Activated CD4-positive, alpha-beta T cell treated with anti-CD3 and anti-CD28 coated beads for 24 hours (primary cell): ENCODE results near the gene SIRPB2.

ENCODE experiments used
- DNase-seq, 2 donors: peaks; one replicate each; pipeline ENCODE4 v3.0.0-alpha.2; 2020; ENCODE audit warnings: low read depth in 2 of 2

SIRPB2 gene

DNA sequence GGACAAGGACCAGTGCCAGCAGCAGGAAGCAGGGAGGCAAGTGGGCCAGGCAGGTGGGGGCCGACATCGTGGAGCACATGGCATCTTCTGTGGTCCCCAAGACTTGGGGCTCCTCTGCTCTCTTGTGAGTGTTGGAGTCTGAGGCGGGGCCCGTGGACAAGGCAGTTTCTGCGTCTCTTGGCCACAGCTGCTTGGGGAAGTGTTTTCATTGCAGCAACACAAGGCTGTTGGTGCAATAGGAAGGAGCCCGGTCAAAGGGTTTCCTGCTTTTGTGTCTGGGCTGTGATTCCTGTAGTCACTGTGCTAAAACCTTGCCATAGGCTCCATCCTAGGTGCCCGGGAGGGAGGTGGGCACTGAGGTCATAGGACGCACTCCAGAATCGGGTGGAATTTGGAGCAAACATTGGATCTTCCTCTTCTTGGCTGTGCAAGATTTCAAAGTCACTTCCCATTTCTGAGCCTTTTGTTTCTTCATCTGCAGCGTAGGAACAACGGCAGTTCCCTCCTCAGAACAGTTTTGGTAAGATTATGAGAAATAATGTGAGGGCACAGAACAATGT lies at the start of gene SIRPB2:
TSS of gene SIRPB2 (minus strand) at position 140 of the 560 bp plus-strand sequence. CDS start at position 79, 61 bp downstream.
- DNase-seq = no peak

DNA sequence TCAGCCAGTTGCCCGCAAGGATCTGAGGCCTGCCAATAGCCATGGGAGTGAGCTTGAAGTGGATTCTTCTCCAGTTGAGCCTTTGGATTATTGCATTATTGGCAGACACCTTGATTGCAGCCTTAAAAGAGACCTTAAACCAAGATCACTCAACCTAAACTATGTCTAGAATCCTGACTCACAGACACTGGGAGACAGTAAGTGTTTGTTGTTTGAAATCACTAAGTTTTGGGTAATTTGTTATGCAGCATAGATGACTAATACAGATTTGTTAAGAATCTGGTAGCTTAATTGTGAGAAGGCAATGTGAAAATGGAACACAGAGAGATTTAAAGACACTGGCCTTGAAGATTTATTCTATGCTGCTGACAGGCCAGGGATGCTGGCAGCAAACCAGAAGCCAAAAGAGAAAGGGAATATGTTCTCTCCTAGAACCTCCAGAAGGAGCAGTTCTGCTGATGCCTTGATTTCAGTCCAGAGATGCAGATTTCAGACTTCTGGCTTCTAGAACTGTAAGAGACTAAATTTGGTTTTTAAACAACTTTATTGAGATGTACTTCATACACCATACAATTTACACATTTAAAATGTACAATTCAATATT lies 48.7 kb upstream of the SIRPB2 start:
- DNase-seq = no peak

DNA sequence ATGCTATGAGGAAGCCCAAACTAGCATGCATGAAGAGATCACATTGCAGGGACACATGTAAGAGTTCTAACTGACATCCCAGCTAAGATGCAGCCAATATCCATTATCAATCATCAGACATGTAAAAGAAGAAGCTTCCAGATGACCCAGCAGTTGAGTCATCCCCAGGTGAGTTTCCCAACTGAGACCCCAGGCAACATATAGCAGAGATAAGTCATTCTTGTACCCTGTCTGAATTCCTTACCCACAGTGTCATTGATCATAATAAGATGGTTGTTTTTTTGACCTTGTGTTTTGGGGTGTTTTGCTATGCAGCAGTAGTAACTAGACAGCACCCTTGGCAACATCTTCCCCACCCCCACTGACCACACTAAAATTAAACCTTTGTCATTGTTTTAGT lies 47.4 kb upstream of the SIRPB2 start:
- no peak for DNase-seq

DNA sequence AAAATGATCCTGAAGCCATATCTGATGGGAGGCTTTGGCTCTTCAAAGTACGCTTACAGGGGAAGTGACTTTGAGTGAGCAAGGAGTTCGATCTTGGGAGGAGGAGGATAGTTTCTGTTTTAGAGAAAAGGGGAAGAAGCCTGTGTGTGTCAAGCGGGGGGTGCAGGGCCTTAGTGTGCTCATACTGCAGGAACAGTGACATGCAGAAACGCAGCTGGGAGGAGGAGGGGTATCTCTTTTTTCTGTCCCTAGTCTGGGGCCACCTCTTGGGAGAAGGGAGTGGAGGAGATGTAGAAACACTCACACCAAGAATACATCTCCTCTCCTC lies 46.5 kb upstream of the SIRPB2 start:
- DNase-seq = no peak

DNA sequence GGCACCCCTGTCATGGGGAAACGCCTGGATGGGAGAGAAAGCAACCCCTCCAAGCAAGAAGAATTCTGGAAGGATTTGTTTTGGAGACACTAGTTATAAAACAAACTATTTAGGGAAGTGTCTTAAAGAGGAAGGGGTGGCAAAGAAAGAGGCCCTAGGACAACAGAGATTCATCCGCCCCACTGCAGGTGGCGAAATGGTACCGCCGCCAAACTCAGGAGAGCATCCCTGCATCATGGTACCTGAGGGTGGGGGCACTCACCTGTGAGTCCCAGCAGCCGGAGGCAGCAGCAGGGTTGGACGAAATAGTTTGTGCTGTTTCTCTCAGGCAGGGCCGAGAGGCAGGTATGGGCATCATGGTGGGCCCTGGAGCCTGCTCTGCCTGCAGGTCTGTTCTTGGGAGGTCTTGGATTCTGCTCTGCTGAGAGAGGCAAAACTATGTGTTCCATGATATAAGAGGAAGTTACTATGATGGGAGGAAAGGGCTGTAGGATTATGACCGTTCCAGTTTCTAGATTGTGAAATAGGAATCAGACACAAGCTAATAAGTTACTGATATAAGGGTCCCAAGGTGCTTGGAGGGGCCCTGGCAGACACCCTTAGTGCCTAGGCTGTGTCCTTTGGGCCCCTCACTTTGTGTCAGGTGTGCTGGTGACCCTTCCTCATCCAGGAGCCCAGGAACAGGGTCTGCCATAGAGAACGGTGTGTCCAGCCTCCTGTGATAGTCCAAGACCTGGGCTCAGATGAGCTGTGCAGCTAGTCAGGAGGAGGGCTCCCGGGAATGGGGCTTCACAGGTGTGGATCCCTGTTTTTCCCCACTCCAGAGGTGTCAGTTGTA lies 45.9 kb upstream of the SIRPB2 start:
- DNase-seq = no peak

DNA sequence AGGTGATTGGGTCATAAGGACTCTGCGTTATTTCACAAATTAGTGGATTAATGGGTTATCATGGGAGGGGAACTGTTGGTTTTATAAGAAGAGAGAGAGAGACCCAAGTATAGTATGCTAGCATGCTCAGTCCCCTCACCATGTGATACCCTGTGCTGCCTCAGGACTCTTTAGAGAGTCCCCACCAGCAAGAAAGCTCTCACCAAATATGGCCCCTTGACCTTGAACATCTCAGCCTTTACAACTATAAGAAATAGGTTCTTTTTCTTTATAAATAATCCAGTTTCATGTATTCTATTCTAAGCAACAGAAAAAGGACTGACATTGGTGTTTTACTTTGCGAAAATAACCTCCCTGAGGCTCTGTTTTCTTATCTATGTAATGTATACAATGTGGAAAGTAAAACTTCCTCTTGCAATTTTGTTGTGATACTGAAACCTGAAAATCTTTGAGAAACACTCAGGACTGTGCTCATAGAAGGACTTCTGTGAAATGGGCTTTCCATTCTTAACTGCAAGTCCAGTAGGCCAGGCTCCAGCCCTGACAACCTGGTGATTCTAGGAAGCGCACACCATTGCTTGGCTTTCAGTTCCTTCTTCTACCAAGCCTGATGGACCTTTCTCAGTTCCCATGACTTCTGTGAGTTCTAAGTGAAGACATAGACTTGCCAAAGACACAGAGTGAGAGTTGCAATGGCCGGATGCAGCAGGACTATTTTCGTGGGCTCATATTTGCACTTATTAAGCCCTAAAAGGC lies 44.4 kb upstream of the SIRPB2 start:
- DNase-seq = no peak

DNA sequence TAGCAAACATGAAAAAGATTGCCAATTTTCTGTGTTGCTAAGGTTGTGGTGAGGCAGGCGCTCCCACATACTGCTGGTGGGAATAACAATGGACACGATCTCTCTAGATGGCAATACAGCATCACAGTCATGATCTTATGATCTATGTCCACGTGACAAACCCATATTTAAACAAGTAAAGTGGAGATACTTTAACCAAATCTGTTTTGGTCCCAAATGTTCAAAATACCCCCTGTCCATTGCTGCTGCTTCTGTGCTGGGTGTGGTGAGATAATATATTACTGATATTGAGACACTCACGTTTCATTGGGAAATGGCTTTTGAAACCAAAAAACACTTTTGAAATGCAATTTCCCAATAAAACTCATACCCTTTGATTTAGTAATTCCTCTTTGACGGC lies 43.3 kb upstream of the SIRPB2 start:
- DNase-seq = no peak

DNA sequence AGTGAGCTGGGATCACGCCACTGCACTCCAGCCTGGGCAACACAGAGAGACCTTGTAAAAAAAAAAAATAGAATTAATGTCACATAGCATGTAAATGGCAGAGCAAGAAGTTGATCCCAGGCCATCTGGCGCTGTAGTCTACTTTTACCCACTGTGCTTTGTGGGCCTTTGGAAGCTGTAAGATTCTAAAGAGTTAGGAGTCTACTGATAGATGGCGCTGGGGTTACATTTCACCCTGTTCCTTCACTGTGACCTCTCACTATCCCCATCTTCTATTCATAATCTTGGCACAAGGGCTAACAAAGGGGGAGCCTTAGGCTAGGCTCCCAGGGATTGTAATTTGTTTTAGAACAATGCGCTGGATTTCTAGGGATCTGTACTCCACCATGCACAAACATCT lies 41.8 kb upstream of the SIRPB2 start:
- no peak for DNase-seq

DNA sequence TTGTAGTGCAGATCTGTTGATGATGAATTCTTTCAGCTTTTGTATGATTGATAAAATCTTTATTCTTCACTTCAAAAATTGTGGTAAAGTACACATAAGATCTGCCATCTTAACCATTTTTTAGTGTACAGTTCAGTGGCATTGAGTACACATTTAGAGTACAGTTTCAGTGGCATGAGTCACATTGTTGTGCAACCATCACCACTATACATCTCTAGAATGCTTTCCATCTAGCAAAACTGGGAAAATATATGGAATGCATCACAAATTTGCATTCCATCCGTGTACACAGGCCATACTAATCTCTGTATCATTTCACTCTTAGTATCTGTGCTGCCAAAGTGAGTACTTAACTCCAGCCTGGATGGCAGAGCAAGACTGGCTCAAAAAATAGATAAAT lies 37.6 kb upstream of the SIRPB2 start:
- DNase-seq = no peak

DNA sequence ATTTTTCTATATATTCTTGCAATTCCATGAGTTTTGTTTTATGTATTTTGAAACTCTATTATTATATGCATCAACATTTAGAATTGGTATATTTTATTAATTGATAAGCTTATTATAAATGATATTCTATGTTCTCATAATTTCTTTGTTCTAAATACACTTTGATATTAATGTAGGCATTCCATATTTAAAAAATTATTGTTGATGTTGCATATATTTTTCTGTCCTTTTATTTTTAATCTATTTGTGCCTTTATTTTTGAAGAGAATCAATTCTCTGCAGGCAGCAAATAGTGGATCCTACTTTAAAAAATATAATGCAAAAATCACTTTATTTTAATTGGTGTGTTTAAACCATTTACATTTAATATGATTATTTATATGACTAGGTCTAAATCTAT lies 36.7 kb upstream of the SIRPB2 start:
- no peak for DNase-seq

DNA sequence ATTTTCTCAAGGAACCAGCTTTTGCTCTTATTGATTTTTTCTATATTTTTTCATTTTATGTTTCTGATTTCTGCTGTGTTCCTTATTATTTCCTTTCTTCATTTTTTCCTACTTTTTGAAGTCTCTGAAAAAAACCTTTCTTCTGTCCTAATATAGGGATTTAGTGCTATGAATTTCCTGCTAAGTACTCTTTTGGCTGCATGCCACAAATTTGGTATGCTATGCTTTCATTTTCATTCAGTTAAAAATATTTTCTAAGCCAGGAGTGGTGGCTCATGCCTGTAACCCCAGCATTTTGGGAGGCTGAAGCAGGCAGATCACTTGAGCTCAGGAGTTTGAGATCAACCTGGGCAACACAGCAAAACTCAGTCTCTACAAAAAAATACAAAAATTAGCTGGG lies 35.7 kb upstream of the SIRPB2 start:
- DNase-seq = no peak

DNA sequence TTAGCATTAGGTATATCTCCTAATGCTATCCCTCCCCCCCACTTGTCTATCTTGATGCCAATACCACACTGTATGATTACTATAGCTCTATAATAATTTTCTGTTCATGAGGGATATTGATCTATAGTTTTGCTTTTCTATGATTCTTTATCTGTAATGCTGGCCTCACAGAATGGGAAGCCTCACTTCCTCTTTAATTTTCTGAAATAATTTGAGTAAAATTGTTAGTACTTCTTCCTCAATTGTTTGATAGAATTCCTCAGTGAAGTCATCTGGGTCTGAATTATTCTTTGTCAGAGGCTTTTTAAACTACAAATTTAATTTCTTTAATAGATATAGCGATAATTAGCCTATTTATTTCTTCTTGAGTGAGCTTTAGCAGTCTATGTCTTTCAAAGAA lies 35.1 kb upstream of the SIRPB2 start:
- no peak for DNase-seq

DNA sequence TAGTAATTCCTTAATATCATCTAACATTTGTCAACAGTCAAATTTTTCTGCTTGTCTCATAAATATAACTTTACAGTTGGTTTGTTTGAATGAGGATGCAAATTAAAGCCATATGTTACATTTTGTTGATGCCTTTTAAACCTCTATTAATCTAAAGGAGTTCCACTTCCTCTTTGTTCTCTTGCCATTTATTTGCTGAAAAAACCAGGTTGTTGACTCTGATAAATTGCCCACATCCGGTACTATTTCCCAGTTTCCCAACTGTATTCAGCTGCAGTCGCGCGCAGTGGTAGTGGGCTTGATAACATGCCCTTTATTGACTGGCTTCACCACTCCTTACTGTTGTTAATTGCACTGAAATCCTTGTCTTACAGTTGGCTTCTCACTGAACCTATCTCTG lies 32.8 kb upstream of the SIRPB2 start:
- DNase-seq = no peak

DNA sequence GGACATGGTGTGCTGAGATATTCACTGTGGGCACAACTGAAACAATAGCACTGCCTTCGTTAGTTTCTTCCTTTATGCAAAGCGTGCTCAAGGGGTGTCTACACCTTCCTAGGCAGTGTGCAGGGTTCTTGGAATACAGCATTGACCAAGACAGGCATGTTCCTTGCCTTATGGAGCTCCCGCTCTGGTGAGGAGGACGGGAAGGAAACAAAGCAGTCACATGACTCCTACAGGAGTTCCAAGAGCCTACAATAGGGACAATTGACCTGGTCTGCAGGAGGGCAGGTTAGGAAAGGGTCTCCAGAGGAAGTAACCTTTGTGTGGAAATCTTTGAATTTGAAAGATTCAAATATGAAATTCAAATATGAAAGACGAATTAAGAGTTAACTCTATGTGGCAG lies 25.8 kb upstream of the SIRPB2 start:
- DNase-seq = no peak

DNA sequence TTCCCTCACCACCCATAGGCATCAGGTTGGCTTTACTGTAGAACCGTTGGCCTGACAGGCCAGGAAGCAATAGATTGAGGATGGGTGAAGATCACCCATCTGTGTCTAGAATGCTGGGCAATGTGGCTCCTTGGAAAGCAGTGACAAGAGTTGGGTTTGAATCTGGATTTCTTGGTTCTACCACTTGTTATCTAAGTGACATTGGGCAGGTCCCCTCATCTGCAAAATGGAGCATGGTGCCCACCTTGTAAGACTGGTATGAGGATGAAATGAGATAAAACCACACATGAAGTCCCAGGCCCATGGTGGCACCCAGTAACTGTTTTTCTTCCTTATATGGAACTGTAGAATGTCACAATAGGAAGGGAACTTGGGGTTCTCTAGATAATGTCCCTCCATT lies 22.6 kb upstream of the SIRPB2 start:
- no peak for DNase-seq

DNA sequence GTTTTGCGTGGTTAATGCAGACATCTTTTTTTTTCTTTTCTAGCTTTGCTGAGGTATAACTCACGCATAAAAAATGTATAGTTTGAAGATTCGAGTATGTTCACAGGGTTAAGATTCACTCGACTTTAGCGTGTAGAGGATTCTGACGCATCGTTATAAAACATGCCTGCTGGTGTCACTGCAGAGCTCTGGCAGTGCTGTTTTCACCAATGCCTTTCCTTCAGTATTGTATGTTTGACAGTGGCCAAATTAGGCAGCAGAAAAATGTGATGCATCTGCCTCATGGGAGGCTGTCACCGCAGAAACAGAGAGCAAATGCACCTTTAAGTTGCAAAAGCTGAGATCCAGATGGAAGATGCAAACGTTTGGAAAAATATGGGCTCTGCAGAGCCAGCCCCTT lies 18.0 kb upstream of the SIRPB2 start:
- no peak for DNase-seq

DNA sequence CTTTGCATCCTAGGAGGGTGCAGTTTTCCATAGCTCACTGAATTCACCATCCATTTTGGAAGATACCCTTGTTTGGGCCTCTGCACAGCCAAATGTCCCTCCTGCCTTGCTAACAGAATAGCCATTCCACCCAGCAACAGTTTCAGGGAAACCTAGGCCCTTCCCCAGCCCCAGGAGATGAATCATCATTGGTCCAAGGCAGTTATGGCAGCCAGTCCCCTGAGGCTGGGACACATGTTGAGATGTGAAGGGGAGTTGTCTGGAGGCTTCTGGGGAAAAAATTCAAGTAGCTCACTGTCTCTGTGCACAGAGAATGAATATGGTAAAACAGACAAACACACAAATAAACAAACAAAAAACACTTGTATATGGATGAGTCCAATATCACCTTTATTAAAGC lies 17.4 kb upstream of the SIRPB2 start:
- DNase-seq = no peak

DNA sequence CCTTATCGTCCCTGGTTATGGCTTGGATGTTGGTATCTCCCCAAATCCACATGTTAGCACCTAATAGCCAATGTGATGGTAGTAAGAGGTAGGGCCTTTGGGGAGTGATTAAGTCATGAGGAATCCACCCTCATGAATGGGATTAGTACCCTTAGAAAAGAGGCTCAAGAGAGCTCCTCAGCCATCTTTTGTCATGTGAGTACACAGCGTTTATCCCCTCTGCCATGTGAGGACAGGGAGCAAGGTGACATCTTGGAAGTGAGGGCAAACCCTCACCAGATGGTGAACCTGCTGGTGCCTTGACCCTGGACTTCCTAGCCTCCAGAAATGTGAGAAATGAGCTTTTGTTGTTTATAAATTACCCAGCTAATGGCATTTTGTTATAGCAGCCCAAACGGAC lies 16.1 kb upstream of the SIRPB2 start:
- DNase-seq = no peak

DNA sequence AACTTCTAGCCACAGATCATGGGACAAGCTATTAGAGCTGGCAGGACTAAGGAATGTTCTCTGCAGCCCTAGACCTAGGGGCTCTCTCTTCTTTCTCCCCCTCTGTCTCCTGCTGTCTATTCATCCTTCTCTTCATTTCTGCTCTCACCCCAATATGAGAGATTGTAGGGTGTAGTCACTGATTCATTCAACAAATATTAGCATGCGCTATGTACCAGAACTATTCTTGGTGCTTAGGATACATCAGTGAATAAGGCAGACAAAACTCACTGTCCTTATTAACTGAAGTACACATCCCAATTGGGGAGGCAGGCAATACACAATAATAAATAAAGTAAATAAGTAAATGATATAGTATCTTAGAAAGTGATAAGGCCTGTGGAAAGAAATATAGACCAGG lies 14.7 kb upstream of the SIRPB2 start:
- no peak for DNase-seq

DNA sequence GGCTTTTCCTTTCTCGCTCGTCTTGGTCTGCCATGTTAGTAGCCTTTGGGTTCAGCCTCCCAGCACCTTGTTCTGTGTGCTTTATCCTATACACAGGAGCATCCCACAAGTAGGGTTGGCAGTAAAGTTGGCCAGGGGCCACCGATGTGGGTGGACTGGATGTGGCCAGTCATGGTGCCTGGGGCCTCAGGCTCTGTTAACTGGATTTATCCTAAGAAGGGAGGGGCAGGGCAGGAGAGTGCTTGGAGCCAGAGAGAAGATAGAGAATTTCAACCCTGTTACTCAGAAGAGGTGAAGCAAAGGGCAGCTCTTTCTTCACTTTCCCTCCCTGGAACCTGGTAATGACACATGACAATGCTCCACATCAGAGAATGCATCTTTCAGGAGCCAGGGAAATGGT lies 14.1 kb upstream of the SIRPB2 start:
- DNase-seq = no peak

DNA sequence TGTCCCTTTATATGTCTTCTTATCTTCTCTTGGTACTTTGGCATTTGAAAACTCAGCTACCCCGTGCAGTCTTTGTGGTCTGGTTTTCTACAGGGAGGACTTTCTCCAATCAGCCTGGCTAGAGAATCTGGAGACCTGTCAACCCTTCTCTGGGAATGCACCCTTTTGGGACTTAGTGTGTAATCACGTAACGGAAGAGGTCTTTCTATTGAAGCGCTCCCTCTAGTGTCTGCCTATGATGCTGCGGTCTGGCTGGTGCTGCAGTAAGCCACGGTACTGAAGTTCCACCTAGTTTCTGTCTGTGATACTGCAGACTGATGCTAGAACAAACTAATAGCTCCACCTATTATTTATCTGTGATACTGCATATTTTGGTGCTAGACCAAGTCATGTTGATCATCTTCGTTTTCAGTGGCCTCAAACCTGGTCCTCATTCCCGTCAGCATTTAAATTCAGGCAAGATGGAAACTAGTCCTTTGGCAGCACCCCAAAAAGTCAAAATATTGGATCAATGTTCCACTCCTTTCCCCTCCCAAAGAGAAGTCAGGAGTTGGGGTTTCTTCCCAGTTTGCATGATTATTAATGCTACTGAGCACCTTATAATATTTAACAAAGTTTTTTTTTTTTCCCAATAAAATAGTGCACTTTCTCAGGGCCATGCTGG lies 12.5 kb upstream of the SIRPB2 start:
- peak; percentile 55 to 60 for DNase-seq

DNA sequence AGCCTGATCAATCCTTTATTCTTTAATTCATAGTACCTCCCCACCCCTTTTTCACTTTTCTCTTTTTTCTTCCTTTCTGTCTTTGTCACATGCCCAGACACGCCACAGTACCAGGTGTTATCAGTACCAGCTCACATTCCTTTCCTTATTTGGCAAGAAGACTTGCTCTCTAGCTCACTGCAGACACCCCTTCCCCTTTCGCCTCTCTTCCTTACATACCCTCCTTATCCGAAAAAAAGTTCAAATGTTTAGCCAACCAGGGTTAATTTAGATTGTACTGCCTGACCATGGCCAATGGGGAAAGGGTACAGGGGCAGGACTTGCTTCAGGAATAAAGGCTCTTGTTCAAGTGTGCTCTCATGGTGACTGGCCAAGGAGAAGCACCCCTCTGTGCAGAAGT lies 9.3 kb upstream of the SIRPB2 start:
- no peak for DNase-seq
